ENCODE results near the gene SHD. TPM values are rescaled to one million over a fixed set of nuclear protein-coding genes. Genes with fewer than 3 reads are reported as not detected.
A peak's percentile ranks its signal among the peaks of the same experiment; 100 is the strongest.

SHD gene
- total RNA-seq, 4 donors from 2014 or later: 7.6 to 51.4 (median 27.5) TPM

- Histone ChIP-seq H3K27me3 (no peaks in the 10 kb centered on the region), H3K4me3 (no peak overlapping the region), H3K4me1 (peaks cover 0 to 14% (median 8%) of the 10 kb centered on the region in 4 donors), H3K27ac (peak overlapping the region in 1 of 4 donors; percentile 29), H3K9me3 (no peaks in the 10 kb centered on the region), H3K36me3 (peaks cover 0 to 46% (median 16%) of the 10 kb centered on the region in 4 donors)
- WGBS, 2 donors (ENCODE audit: low coverage in 1 of 2): 47 to 60% methylated on average over 3 to 4 of the region's 4 CpGs
- no peak for TF ChIP-seq POLR2A (IDR thresholded peaks at IDR 0.05)
- no peak for TF ChIP-seq POLR2AphosphoS5 (IDR thresholded peaks at IDR 0.05)
- no peak for TF ChIP-seq EP300 (IDR thresholded peaks at IDR 0.05; ENCODE audit: low read depth)
- no peak for TF ChIP-seq CTCF (IDR thresholded peaks at IDR 0.05)
- DNase-seq: no peak
- intact Hi-C loops (cut with DNase I; ENCODE audit: low total_unique reads) (loop anchor here (10.0 kb wide), 1 partner anchor 90 kb away; no protein-coding TSS in a partner anchor), in situ Hi-C loops (cut with MboI; ENCODE audit: low pct_ligation_motif_present in 1 of 4, low pct_unique_long_range_greater_than_20kb in 1 of 4, low sequenced_read_pairs in 3 of 4) (loop anchor here in 2 of 4 donors (10.0 to 25.0 kb wide), 2 partner anchors 90 to 97 kb away; no protein-coding TSS in a partner anchor)
These were observed 14.3 kb upstream of the SHD start for GRCh38 chr19:4264812-4265211.

GRCh38 chr19:4266253-4267000, 12.6 kb upstream of the SHD start:
- H3K27me3 ChIP-seq: no peaks in the 10 kb centered on the region
- in situ Hi-C loops (cut with MboI; ENCODE audit: low pct_ligation_motif_present in 1 of 4, low pct_unique_long_range_greater_than_20kb in 1 of 4, low sequenced_read_pairs in 3 of 4) (loop anchor here in 2 of 4 donors (10.0 to 25.0 kb wide), 2 partner anchors 88 to 96 kb away; no protein-coding TSS in a partner anchor), intact Hi-C loops (cut with DNase I; ENCODE audit: low total_unique reads) (loop anchor here (10.0 kb wide), 1 partner anchor 88 kb away; no protein-coding TSS in a partner anchor)

GRCh38 chr19:4267101-4267900, 11.8 kb upstream of the SHD start:
- Histone ChIP-seq H3K9me3 (no peaks in the 10 kb centered on the region), H3K4me3 (no peak overlapping the region), H3K4me1 (peaks cover 0 to 14% (median 8%) of the 10 kb centered on the region in 4 donors), H3K27ac (peak overlapping the region; percentile 61 to 79 (median 72)), H3K27me3 (no peaks in the 10 kb centered on the region), H3K36me3 (peaks cover 0 to 24% (median 5%) of the 10 kb centered on the region in 4 donors)
- 35 to 70% methylated on average over 4 to 21 of the region's 21 CpGs for WGBS, 2 donors (ENCODE audit: low coverage in 1 of 2)
- TF ChIP-seq EP300 (IDR thresholded peaks at IDR 0.05; ENCODE audit: low read depth) (no peak), POLR2A (IDR thresholded peaks at IDR 0.05) (no peak), CTCF (IDR thresholded peaks at IDR 0.05) (peak; percentile 81 to 88 (median 84)), POLR2AphosphoS5 (IDR thresholded peaks at IDR 0.05) (no peak)
- in situ Hi-C loops (cut with MboI; ENCODE audit: low pct_ligation_motif_present in 1 of 4, low pct_unique_long_range_greater_than_20kb in 1 of 4, low sequenced_read_pairs in 3 of 4): loop anchor here in 2 of 4 donors (10.0 to 25.0 kb wide), 2 partner anchors 88 to 95 kb away; no protein-coding TSS in a partner anchor
- peak; percentile 68 for DNase-seq
- intact Hi-C loops (cut with DNase I; ENCODE audit: low total_unique reads): loop anchor here (10.0 kb wide), 1 partner anchor 88 kb away; no protein-coding TSS in a partner anchor

More at GRCh38 chr19:4266253-4267000, 12.6 kb upstream of the SHD start:
- 83 to 97% methylated on average over 6 to 18 of the region's 18 CpGs for WGBS, 2 donors (ENCODE audit: low coverage in 1 of 2)
- no peak overlapping the region for H3K4me3 ChIP-seq
- no peaks in the 10 kb centered on the region for H3K9me3 ChIP-seq
- no peak overlapping the region for H3K27ac ChIP-seq
- H3K36me3 ChIP-seq: peaks cover 0 to 31% (median 9%) of the 10 kb centered on the region in 4 donors
- peaks cover 0 to 14% (median 8%) of the 10 kb centered on the region in 4 donors for H3K4me1 ChIP-seq
- no peak for DNase-seq
- TF ChIP-seq CTCF (IDR thresholded peaks at IDR 0.05) (no peak), EP300 (IDR thresholded peaks at IDR 0.05; ENCODE audit: low read depth) (no peak), POLR2A (IDR thresholded peaks at IDR 0.05) (no peak), POLR2AphosphoS5 (IDR thresholded peaks at IDR 0.05) (no peak)

All from transverse colon (tissue), 4 donors.